ENCODE results near the gene IMMP2L.

DNA sequence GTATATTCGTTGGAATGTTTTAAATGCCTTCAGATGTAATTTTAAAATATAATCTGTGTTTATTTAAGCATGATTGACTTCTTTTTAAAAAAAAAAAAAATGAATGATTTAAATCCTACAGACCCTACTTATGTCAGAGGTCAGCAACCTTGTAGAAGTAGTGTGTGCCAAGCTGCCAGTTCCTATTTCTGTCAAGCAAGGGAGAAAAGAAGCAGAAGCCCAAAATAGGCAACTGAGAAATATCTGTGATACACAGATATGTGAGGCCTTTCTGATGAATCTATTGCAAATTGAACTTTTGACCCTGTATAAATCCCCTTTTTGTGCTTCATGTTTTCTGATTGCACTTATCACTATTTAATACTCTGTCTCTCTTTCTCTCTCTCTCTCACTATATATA lies 271.9 kb downstream of the IMMP2L start:
- TF ChIP-seq EZH2phosphoT487 (IDR thresholded peaks at IDR 0.05; ENCODE audit: insufficient read depth, low read depth), result no peak
- TF ChIP-seq EZH2 (IDR thresholded peaks at IDR 0.05; ENCODE audit: insufficient read depth, poor library complexity, severe bottlenecking), result no peak

Data from GM23248 (cell line).